Activated T-helper 17 cell treated with anti-CD3 and anti-CD28 coated beads, Interleukin-2, amount 50 U/mL, for 72 hours (primary cell): ENCODE results near the gene VEZT. TPM values are rescaled to one million over a fixed set of nuclear protein-coding genes. Genes with fewer than 3 reads are reported as not detected.
"Not testable (repeated sequence)": the region's sequence is repeated elsewhere in the genome, so short reads cannot be mapped to it uniquely, and the experiment has no call there.

Experiments used
- ATAC-seq: fragments of 150-1000 bp; cut with Tn5 transposase; replicated peaks from 2 replicates; pipeline ENCODE4 v1.10.0; 2021; ENCODE audit warnings: mild to moderate bottlenecking, moderate library complexity
- H3K27ac Mint-ChIP-seq: one replicate; pipeline ENCODE4 v1.8.0; 2022; ENCODE audit warnings: mixed read lengths
- H3K27me3 Mint-ChIP-seq: one replicate; pipeline ENCODE4 v1.8.0; 2022; ENCODE audit warnings: mixed read lengths
- H3K36me3 Mint-ChIP-seq: one replicate; pipeline ENCODE4 v1.8.0; 2022; ENCODE audit warnings: low read depth, mild to moderate bottlenecking, mixed read lengths
- H3K4me1 Mint-ChIP-seq: one replicate; pipeline ENCODE4 v1.8.0; 2022; ENCODE audit warnings: mixed read lengths
- H3K4me3 Mint-ChIP-seq: one replicate; pipeline ENCODE4 v1.8.0; 2022; ENCODE audit warnings: mild to moderate bottlenecking, mixed read lengths
- H3K9me3 Mint-ChIP-seq: one replicate; pipeline ENCODE4 v1.8.0; 2022; ENCODE audit warnings: mixed read lengths
- total RNA-seq, 2 donors: library from RNA; stranded (reverse); gene quantifications; one replicate each; pipeline ENCODE4 v1.2.3, GENCODE V29; 2022

VEZT gene
- total RNA-seq, 2 donors from 2014 or later = 42.9 to 49.3 TPM

DNA sequence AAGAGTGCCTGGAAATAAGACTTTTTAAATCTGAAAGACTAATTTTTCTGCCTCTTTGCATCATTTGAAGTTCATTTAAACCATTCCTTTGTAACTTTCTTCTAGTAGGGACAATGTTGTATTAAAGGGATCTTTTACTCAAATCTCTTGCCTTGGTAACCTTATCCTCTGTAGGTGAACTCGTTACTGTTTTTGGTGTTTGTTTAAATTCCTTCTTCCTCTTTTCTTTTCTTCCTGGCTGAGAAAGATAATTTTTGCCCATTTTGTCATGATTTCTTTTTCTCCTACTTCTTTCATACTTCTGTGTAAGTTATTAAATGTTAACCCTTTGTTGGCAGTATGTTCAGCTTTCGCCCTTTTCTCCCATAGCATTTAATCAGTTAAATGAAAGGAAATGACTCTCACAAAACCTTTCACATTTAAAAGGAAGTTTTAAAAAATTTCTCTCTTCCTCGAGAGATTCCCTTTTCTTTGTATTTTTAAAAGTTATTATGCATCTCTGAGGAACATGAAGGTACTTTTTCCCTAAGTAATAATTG lies 10.3 kb downstream of the VEZT start:
- no peaks in the 10 kb centered on the region for H3K27me3 Mint-ChIP-seq
- no peak overlapping the region for H3K27ac Mint-ChIP-seq
- peaks cover 49% of the 10 kb centered on the region for H3K36me3 Mint-ChIP-seq
- H3K4me3 Mint-ChIP-seq = no peak overlapping the region
- ATAC-seq = no peak
- peaks cover 21% of the 10 kb centered on the region for H3K4me1 Mint-ChIP-seq
- no peaks in the 10 kb centered on the region for H3K9me3 Mint-ChIP-seq

DNA sequence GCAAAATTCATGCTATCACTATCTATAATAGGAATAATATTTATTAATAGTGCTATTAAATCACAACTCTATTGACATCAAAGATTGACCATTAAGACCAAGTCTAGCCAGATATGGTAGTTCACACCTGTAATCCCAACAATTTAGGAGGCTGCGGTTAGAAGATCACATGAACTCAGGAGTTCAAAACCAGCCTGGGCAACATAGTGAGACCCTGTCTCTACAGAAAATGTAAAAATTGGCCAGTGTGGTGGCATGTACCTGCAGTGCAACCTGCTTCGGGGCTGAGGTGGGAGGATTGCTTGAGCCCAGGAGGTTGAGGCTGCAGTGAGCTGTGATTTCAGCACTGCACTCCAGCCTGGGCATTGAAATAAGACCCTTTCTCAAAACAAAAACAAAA lies 11.0 kb downstream of the VEZT start:
- no peak for ATAC-seq
- no peaks in the 10 kb centered on the region for H3K9me3 Mint-ChIP-seq
- no peaks in the 10 kb centered on the region for H3K27me3 Mint-ChIP-seq
- peaks cover 51% of the 10 kb centered on the region for H3K36me3 Mint-ChIP-seq
- H3K4me1 Mint-ChIP-seq = peaks cover 21% of the 10 kb centered on the region
- no peak overlapping the region for H3K4me3 Mint-ChIP-seq
- H3K27ac Mint-ChIP-seq = no peak overlapping the region

DNA sequence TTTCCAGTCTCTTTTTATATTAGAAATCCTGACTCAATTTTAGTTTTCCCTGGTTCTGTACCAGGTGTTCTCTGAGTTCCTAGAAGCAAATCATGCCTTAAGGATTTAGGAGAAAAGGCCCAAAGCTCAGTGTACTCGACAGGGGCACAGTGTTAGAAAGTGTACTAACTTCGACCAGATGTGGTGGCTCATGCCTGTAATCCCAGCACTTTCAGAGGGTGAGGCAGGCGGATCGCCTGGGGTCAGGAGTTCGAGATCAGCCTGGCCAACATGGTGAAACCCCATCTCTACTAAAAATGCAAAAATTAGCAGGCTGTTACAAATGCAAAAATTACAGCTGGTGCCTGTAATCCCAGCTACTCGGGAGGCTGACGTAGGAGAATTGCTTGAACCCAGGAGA lies 12.0 kb downstream of the VEZT start:
- Mint-ChIP-seq H3K27ac (no peak overlapping the region), H3K4me1 (peaks cover 15% of the 10 kb centered on the region), H3K36me3 (peaks cover 45% of the 10 kb centered on the region), H3K27me3 (no peaks in the 10 kb centered on the region), H3K9me3 (no peaks in the 10 kb centered on the region), H3K4me3 (no peak overlapping the region)
- ATAC-seq = no peak

DNA sequence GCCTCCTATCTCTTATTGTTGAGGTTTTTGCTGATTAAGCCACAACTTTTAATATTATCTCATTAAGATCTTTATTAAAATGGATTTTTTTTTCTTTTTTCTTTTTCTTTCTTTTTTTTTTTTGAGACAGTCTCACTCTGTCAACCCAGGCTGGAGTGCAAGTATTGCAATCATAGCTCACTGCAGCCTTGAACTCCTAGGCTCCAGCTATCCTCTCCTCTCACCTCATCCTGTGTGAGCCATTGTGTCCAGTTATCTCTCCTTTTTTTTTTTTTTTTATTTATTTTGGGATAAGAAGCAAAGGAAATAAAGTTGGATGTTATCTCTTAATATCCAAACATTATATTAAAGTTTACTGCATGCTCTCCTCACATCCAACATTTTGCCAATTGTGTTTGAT lies 12.7 kb downstream of the VEZT start:
- ATAC-seq = no peak
- H3K4me3 Mint-ChIP-seq = no peak overlapping the region
- no peaks in the 10 kb centered on the region for H3K9me3 Mint-ChIP-seq
- peaks cover 10% of the 10 kb centered on the region for H3K4me1 Mint-ChIP-seq
- peaks cover 41% of the 10 kb centered on the region for H3K36me3 Mint-ChIP-seq
- H3K27ac Mint-ChIP-seq = no peak overlapping the region
- H3K27me3 Mint-ChIP-seq = no peaks in the 10 kb centered on the region

DNA sequence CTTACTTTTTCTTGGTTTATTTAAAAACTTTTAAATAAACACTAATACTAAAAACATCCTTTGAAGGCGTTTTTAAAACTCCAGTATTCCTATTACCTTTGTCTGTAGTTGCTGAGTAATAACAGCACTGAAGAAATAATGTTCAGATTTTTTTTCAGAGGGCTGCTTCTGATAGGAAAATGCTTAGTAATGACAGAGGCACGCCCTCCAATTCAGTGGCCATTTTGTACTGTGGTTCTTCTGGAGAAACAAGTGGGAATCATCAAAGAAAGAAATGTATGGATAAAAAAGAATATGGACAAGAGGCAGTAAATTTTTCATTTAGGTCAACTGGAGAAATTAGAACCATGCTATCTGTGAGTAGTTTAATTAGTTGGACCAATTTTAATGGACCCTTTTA lies 13.6 kb downstream of the VEZT start:
- no peaks in the 10 kb centered on the region for H3K27me3 Mint-ChIP-seq
- no peak overlapping the region for H3K4me3 Mint-ChIP-seq
- peaks cover 10% of the 10 kb centered on the region for H3K4me1 Mint-ChIP-seq
- H3K27ac Mint-ChIP-seq = no peak overlapping the region
- ATAC-seq = no peak
- no peaks in the 10 kb centered on the region for H3K9me3 Mint-ChIP-seq
- peaks cover 38% of the 10 kb centered on the region for H3K36me3 Mint-ChIP-seq

DNA sequence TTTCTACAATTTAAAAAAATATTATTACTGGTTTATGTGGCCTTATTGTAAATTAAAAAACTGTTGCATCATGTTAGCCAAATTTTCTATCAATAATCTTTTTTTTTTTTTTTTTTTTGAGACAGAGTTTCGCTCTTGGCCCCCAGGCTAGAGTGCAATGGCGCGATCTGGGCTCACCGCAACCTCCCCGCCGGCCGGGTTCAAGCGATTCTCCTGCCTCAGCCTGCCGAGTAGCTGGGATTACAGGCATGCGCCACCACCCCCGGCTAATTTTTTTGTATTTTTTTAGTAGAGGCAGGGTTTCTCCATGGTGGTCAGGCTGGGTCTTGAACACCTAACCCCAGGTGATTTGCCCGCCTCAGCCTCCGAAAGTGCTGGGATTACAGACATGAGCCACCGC lies 16.6 kb downstream of the VEZT start:
- H3K9me3 Mint-ChIP-seq = not testable (repeated sequence)

DNA sequence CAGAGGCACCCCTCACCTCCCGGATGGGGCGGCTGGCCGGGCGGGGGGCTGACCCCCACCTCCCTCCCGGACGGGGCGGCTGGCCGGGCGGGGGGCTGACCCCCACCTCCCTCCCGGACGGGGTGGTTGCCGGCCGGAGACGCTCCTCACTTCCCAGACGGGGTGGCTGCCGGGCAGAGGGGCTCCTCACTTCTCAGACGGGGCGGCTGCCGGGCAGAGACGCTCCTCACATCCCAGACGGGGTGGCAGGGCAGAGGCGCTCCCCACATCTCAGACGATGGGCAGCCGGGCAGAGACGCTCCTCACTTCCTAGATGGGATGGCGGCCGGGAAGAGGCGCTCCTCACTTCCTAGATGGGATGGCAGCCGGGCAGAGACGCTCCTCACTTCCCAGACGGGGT lies 18.0 kb downstream of the VEZT start:
- not testable (repeated sequence) for H3K9me3 Mint-ChIP-seq, H3K27ac Mint-ChIP-seq, H3K4me3 Mint-ChIP-seq, H3K27me3 Mint-ChIP-seq, ATAC-seq
- peaks cover 28% of the 10 kb centered on the region for H3K4me1 Mint-ChIP-seq
- peaks cover 38% of the 10 kb centered on the region for H3K36me3 Mint-ChIP-seq

More for the DNA sequence above, 16.6 kb downstream of the VEZT start:
- peaks cover 19% of the 10 kb centered on the region for H3K4me1 Mint-ChIP-seq
- ATAC-seq, H3K27ac Mint-ChIP-seq, H3K27me3 Mint-ChIP-seq, H3K4me3 Mint-ChIP-seq: not testable (repeated sequence)
- peaks cover 38% of the 10 kb centered on the region for H3K36me3 Mint-ChIP-seq

DNA sequence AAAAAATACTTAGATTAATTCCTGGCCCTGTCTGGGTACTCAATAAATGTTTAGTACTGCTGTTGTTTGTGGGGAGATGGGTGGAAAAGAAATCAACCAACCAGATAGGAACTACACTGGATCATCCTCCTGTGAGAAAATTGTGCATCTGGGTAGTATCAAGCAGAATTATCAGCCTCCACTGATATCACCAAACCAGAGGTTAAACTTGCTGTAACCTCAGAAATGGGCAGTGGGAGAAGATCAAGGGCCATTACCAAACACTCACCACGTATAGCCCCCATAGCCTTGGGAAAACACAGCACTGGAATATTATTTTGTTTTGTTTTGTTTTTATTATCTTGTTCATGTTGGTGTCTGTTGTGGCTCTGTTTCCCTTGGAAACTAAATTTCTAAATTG lies 19.7 kb downstream of the VEZT start:
- H3K27me3 Mint-ChIP-seq = no peaks in the 10 kb centered on the region
- no peak overlapping the region for H3K4me3 Mint-ChIP-seq
- ATAC-seq = no peak
- peaks cover 27% of the 10 kb centered on the region for H3K4me1 Mint-ChIP-seq
- peak overlapping the region; percentile 13 for H3K27ac Mint-ChIP-seq
- no peaks in the 10 kb centered on the region for H3K9me3 Mint-ChIP-seq
- H3K36me3 Mint-ChIP-seq = peaks cover 45% of the 10 kb centered on the region

DNA sequence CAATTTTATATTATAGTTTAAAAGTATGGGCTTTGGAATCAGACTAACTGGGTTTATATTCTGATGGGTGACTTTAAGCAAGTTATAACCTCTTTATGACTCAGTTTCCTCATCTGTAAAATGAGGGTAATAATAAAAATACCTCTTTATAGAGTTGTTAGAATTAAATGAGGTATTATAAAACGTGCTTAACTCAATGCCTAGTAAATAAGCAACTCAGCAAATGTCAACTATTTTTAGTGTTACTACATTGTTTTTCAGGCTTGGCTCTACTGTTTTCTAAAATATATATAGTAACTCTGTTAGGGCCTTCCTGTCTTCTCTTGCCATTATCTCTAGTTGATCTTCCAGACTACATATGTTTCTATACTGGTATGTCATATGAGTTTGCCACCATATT lies 20.5 kb downstream of the VEZT start:
- no peak for ATAC-seq
- H3K27ac Mint-ChIP-seq = peak overlapping the region; percentile 34

DNA sequence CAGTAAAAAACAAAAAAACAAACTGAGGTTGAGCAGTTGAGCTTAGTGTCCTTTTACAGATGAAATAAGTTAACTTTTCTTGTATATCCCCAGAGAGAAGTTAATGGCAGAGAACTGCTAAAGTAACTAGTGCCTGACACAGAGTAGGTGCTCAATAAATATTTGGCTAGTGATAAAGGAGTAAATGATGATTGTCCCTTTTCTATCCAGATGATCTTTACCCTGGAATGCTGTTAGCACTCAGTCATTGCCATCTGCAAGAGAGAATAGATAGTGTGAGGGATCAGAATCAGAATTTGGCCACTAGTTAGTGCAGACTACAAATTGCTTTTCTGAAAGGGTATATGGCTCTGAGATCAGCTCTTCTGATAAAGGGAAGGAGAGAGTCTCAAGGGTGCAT lies 21.6 kb downstream of the VEZT start:
- Mint-ChIP-seq H3K27me3 (no peaks in the 10 kb centered on the region), H3K4me3 (no peak overlapping the region), H3K9me3 (no peaks in the 10 kb centered on the region), H3K4me1 (peaks cover 24% of the 10 kb centered on the region), H3K27ac (peak overlapping the region; percentile 66), H3K36me3 (peaks cover 52% of the 10 kb centered on the region)
- ATAC-seq = no peak

More for the DNA sequence above, 20.5 kb downstream of the VEZT start:
- Mint-ChIP-seq H3K4me3 (no peak overlapping the region), H3K9me3 (no peaks in the 10 kb centered on the region), H3K4me1 (peaks cover 24% of the 10 kb centered on the region), H3K36me3 (peaks cover 42% of the 10 kb centered on the region), H3K27me3 (no peaks in the 10 kb centered on the region)

DNA sequence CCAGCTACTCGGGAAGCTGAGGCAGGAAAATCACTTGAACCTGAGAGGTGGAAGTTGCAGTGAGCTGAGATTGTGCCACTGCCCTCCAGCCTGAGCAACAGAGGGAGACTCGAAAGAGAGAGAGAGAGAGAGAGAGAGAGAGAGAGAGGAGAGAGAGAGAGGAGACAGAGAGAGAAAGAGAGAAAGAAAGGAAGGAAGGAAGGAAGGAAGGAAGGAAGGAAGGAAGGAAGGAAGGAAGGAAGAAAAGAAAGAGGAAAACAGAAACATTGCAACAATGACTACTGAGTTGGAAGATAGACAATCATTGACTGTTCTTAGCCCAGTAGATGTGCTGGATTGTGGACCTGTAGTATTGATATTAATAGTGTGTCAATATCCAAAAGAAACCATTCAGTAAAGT lies 22.2 kb downstream of the VEZT start:
- ATAC-seq, H3K4me3 Mint-ChIP-seq: not testable (repeated sequence)
- H3K4me1 Mint-ChIP-seq = peaks cover 24% of the 10 kb centered on the region

DNA sequence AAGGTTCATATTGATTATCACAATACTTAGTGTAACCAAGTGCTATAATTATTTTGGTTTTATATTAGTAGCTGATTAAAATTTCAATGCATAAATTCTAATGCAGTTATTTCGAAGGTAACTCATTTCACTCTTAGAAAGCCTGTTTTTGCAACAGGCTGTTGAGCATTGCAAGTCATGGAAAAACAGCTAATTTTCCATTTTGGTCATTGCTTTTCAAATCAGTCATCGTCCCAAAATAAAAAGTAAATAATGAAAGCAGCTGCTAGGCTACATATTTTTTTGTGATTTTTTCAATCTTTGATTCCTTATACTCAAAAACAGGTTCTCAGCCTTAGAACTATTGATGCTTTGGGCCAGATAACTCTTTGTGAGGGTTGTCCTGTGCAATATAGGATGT lies 22.9 kb downstream of the VEZT start:
- Mint-ChIP-seq H3K27me3 (no peaks in the 10 kb centered on the region), H3K36me3 (peaks cover 54% of the 10 kb centered on the region), H3K9me3 (no peaks in the 10 kb centered on the region), H3K4me1 (peaks cover 24% of the 10 kb centered on the region), H3K27ac (no peak overlapping the region), H3K4me3 (no peak overlapping the region)
- peak; percentile 21 for ATAC-seq

More for the DNA sequence above, 22.2 kb downstream of the VEZT start:
- Mint-ChIP-seq H3K36me3 (peaks cover 52% of the 10 kb centered on the region), H3K27ac (peak overlapping the region; percentile 66)
- H3K27me3 Mint-ChIP-seq, H3K9me3 Mint-ChIP-seq: not testable (repeated sequence)

DNA sequence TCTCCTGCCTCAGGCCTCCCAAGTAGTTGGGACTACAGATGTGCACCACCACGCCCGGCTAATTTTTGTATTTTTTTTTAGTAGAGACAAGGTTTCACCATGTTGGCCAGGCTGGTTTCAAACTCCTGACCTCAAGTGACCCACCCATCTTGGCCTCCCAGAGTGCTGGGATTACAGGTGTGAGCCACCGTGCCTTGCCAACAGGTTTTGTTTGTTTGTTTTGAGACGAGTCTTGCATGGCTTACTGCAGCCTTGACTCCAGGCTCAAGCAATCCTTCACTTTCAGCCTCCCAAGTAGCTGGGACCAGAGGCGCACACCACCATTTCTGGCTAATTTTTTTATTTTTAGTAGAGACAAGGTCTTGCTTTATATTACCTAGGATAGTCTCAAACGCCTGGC lies 23.5 kb downstream of the VEZT start:
- H3K36me3 Mint-ChIP-seq = peaks cover 54% of the 10 kb centered on the region
- H3K4me3 Mint-ChIP-seq, H3K27me3 Mint-ChIP-seq, H3K9me3 Mint-ChIP-seq, H3K27ac Mint-ChIP-seq, ATAC-seq: not testable (repeated sequence)
- H3K4me1 Mint-ChIP-seq = peaks cover 24% of the 10 kb centered on the region

DNA sequence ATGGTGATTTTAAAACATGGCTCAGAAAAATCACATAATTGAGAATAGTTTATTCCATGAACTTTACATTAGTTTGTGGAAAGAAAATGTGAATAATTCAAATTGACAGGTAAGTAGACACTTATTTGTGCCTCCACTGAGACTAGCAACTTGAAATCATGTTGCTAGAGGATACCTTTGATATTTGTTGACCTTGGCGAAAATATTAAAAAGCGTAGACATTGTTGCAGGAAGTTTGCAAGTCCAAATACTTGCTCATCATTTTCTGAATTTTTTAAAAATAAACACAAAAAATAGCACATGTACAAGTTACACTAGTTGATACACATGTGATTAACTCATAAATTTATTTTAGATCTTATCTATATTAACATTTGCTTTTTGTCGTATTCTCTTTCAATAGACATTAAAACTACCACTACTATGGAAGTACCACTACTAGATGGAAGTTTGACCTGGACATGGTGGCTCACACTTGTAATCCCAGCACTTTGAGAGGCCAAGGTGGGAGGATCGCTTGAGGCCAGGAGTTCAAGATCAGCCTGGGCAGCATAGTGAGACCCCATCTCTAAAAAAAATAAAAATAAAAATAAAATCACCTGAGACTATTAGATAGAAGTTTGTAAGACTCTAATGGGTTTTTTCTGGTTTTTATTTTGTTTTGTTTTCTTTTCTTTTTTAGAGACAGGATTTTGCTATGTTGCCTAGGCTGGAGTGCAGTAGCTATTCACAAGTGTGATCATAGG lies 24.3 kb downstream of the VEZT start:
- no peak overlapping the region for H3K4me3 Mint-ChIP-seq
- ATAC-seq = no peak

DNA sequence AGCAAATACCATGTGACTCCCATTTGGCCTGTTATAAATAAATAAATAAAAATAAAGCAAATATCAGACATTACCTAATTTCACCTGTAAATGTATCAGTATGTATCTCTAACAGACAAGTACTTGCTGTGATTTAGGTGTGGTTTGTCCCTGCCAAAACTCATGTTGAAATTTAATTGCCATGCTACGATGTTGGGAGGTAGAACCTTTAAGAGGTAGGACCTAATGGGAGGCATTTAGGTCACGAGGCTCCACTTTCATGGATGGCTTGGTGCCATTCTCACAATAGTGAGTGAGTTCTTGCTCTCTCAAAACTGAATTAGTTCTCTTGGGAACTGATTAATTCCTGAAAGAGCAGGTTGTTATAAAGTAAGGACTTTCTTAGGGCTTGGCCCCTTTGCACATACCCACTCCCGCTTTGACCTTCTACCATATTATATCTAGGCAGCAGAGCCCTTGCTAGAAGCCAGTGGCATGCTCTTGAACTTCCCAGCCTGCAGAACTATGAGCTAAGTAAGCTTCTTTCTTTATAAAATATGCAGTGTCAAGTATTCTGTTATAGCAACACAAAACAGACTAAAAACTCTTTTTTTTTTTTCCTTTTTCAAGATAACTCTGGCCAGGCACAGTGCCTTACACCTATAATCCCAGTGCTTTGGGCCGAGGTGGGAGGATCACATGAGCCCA lies 26.0 kb downstream of the VEZT start:
- Mint-ChIP-seq H3K36me3 (peaks cover 41% of the 10 kb centered on the region), H3K4me3 (no peak overlapping the region), H3K27ac (no peak overlapping the region), H3K4me1 (peaks cover 11% of the 10 kb centered on the region), H3K9me3 (no peaks in the 10 kb centered on the region), H3K27me3 (no peaks in the 10 kb centered on the region)
- no peak for ATAC-seq

More for the DNA sequence above, 24.3 kb downstream of the VEZT start:
- Mint-ChIP-seq H3K27me3 (no peaks in the 10 kb centered on the region), H3K9me3 (no peaks in the 10 kb centered on the region), H3K4me1 (peaks cover 24% of the 10 kb centered on the region), H3K36me3 (peaks cover 50% of the 10 kb centered on the region), H3K27ac (no peak overlapping the region)
